ENCODE data around the gene ZNF169. TPM values are rescaled to one million over a fixed set of nuclear protein-coding genes. Genes with fewer than 3 reads are reported as not detected.

ZNF169 gene
- total RNA-seq (2014; rRNA removed; shearing (Covaris generic)) (7.4 and 7.9 TPM in 2 replicates), polyA plus RNA-seq (2016; fragmentation: Nextera tagmentation; extraction: Ambion mirVana) (3.1 and 4.0 TPM in 2 replicates)
- long read RNA-seq, partial matches to known transcripts = 0 of 1 reads
- long read RNA-seq, other reads (novel, unspliced or antisense) = 0 of 1 reads

DNA sequence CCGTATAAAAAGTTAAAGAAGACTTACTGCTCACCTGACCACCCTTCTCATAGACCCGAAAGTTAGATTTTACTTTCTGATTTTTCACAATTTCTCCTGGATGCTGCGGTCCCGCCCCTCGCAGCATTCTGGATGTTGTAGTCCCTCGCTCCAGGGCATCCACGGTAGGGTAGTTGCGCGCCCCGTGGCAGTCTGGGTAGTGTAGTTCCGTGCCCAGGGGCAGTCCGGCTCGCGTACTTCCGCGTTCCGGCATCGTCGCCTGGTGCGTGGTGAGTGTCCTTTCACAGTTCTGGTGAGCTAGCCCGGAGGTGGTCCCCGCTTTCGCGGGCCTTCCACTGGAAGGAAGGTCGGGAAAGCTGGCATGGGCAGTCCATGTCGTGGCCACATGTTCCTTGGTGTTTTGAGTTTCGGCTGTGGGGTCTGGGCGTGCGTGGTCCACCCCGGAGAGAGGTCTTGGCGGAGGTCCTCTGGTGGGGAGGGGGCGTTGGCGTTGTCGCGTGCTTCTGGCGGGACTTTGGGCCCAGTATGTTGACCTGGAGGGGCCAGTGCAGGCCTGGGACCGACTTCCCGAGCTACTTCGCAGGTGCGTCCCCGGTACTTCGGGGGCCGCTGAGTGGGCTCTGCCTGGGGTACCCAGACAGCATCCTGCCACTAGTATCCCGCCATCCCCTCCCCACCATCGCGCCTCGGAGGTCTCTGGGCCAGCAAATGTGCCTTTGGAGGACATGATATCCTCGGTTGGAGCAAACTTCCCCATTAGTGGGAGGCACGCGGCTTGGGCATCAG lies at the start of gene ZNF169:
TSS of gene ZNF169 (plus strand) at position 222 of the 786 bp plus-strand sequence. CDS start 19,515 bp downstream, outside the sequence.
- Histone ChIP-seq H3K4me3 (peak within 1 kb of the TSS; percentile 77), H3K36me3 (ENCODE audit: insufficient read depth) (no peaks in the 10 kb centered on the region), H4K20me1 (replicated peaks; ENCODE audit: insufficient read depth) (no peaks in the 10 kb centered on the region), H3K79me2 (replicated peaks; ENCODE audit: insufficient read depth) (peaks cover 41% of the 10 kb centered on the region), H3K27ac (ENCODE audit: low read depth) (no peak within 1 kb of the TSS), H3F3A (replicated peaks; ENCODE audit: low read depth) (no peaks in the 10 kb centered on the region), H2AFZ (peak within 1 kb of the TSS; percentile 93), H3K9me2 (ENCODE audit: insufficient read depth) (0 out of 2 replicates have a peak, but pooled peaks cover 3% of the 10 kb centered on the region), H3K4me2 (peak within 1 kb of the TSS; percentile 89), H3K4me1 (ENCODE audit: insufficient read depth) (no peaks in the 10 kb centered on the region; the same call in 1 of the 2 replicates), H3K27me3 (ENCODE audit: insufficient read depth) (no peaks in the 10 kb centered on the region)
- TF ChIP-seq ETS1 (IDR thresholded peaks at IDR 0.05) (peak; percentile 98), ZNF331 (CRISPR knock-in tag; IDR thresholded peaks at IDR 0.05; ENCODE audit: low read depth) (no peak), CREB1 (CRISPR knock-in tag; IDR thresholded peaks at IDR 0.05; ENCODE audit: low read depth) (peak; percentile 70), STAT1 (IDR thresholded peaks at IDR 0.05; ENCODE audit: unreplicated experiment) (no peak), POLR2AphosphoS5 (IDR thresholded peaks at IDR 0.05; ENCODE audit: low read depth) (peak; percentile 82)
- Mint-ChIP-seq H3K4me1 (peaks cover 4% of the 10 kb centered on the region), H3K36me3 (ENCODE audit: low read depth) (peaks cover 9% of the 10 kb centered on the region; the same call in 2 of the 3 replicates), H3K4me3 (peak within 1 kb of the TSS; percentile 96), H3K27me3 (ENCODE audit: insufficient read depth, low read depth, poor library complexity) (peaks cover 2% of the 10 kb centered on the region), H3K27ac (peak within 1 kb of the TSS; percentile 95), H3K9me3 (no peaks in the 10 kb centered on the region; the same call in 2 of the 3 replicates)
- ATAC-seq (peak; percentile 100), DNase-seq (ENCODE audit: low spot score) (peak; percentile 96)

- Histone ChIP-seq H4K20me1 (replicated peaks; ENCODE audit: insufficient read depth) (no peaks in the 10 kb centered on the region), H3K36me3 (ENCODE audit: insufficient read depth) (no peaks in the 10 kb centered on the region; the same call in 1 of the 2 replicates), H3K27ac (ENCODE audit: low read depth) (no peak overlapping the region), H3K79me2 (replicated peaks; ENCODE audit: insufficient read depth) (no peaks in the 10 kb centered on the region), H3K4me3 (no peak overlapping the region), H3K9me2 (ENCODE audit: insufficient read depth) (peaks cover 3% of the 10 kb centered on the region; the same call in 1 of the 2 replicates), H3K4me1 (ENCODE audit: insufficient read depth) (peaks cover 14% of the 10 kb centered on the region), H3F3A (replicated peaks; ENCODE audit: low read depth) (no peaks in the 10 kb centered on the region), H2AFZ (no peak overlapping the region), H3K27me3 (ENCODE audit: insufficient read depth) (no peaks in the 10 kb centered on the region), H3K4me2 (no peak overlapping the region)
- DNase-seq (ENCODE audit: low spot score) (no peak), ATAC-seq (no peak)
- H3K27me3 Mint-ChIP-seq (ENCODE audit: insufficient read depth, low read depth, poor library complexity) = peaks cover 8% of the 10 kb centered on the region
- H3K9me3 Mint-ChIP-seq = peaks cover 2% of the 10 kb centered on the region; the same call in 2 of the 3 replicates
- H3K27ac Mint-ChIP-seq = no peak overlapping the region
- H3K4me3 Mint-ChIP-seq = no peak overlapping the region
- H3K36me3 Mint-ChIP-seq (ENCODE audit: low read depth) = no peaks in the 10 kb centered on the region; the same call in 2 of the 3 replicates
- peaks cover 19% of the 10 kb centered on the region for H3K4me1 Mint-ChIP-seq
- TF ChIP-seq CREB1 (CRISPR knock-in tag; IDR thresholded peaks at IDR 0.05; ENCODE audit: low read depth) (no peak), POLR2AphosphoS5 (IDR thresholded peaks at IDR 0.05; ENCODE audit: low read depth) (no peak), ZNF462 (CRISPR knock-in tag; IDR thresholded peaks at IDR 0.05) (no peak), JUNB (IDR thresholded peaks at IDR 0.05; ENCODE audit: unreplicated experiment) (no peak)
- TF ChIP-seq, protein P1, sequence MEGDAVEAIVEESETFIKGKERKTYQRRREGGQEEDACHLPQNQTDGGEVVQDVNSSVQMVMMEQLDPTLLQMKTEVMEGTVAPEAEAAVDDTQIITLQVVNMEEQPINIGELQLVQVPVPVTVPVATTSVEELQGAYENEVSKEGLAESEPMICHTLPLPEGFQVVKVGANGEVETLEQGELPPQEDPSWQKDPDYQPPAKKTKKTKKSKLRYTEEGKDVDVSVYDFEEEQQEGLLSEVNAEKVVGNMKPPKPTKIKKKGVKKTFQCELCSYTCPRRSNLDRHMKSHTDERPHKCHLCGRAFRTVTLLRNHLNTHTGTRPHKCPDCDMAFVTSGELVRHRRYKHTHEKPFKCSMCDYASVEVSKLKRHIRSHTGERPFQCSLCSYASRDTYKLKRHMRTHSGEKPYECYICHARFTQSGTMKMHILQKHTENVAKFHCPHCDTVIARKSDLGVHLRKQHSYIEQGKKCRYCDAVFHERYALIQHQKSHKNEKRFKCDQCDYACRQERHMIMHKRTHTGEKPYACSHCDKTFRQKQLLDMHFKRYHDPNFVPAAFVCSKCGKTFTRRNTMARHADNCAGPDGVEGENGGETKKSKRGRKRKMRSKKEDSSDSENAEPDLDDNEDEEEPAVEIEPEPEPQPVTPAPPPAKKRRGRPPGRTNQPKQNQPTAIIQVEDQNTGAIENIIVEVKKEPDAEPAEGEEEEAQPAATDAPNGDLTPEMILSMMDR (conservative IDR thresholded peaks at IDR 0.05; ENCODE audit: low read depth in 2 of 2) = no peak
Observed at GRCh38 chr9:94210616-94211603, 48.2 kb upstream of the ZNF169 start.
